ENCODE measurements around the gene ADAMTS10.

Gene ADAMTS10

GRCh38 chr19:8643860-8644653, 33.5 kb upstream of the ADAMTS10 start:
- DNase-seq (ENCODE audit: low spot score) = no peak
- TF ChIP-seq CTCF (IDR thresholded peaks at IDR 0.05; ENCODE audit: extremely low read depth, missing control alignments) = no peak

- no peak for TF ChIP-seq CTCF (IDR thresholded peaks at IDR 0.05; ENCODE audit: extremely low read depth, missing control alignments)
- DNase-seq (ENCODE audit: low spot score) = no peak
Observed at GRCh38 chr19:8642561-8642960, 32.0 kb upstream of the ADAMTS10 start.

- no peak for TF ChIP-seq CTCF (IDR thresholded peaks at IDR 0.05; ENCODE audit: extremely low read depth, missing control alignments)
- DNase-seq (ENCODE audit: low spot score) = peak; percentile 53
Observed at GRCh38 chr19:8641908-8642547, 31.5 kb upstream of the ADAMTS10 start.

GRCh38 chr19:8641221-8641907, 30.8 kb upstream of the ADAMTS10 start:
- no peak for TF ChIP-seq CTCF (IDR thresholded peaks at IDR 0.05; ENCODE audit: extremely low read depth, missing control alignments)
- no peak for DNase-seq (ENCODE audit: low spot score)

- no peak for DNase-seq (ENCODE audit: low spot score)
- no peak for TF ChIP-seq CTCF (IDR thresholded peaks at IDR 0.05; ENCODE audit: extremely low read depth, missing control alignments)
Observed at GRCh38 chr19:8640402-8641004, 30.0 kb upstream of the ADAMTS10 start.

GRCh38 chr19:8639821-8640401, 29.4 kb upstream of the ADAMTS10 start:
- DNase-seq (ENCODE audit: low spot score) = no peak
- no peak for TF ChIP-seq CTCF (IDR thresholded peaks at IDR 0.05; ENCODE audit: extremely low read depth, missing control alignments)

All from GM20000 (cell line).